Small intestine (tissue), 7 donors: ENCODE data around the gene CARD9. TPM values are rescaled to one million over a fixed set of nuclear protein-coding genes. Genes with fewer than 3 reads are reported as not detected.

Experiments used
- DNase-seq, 2 donors: peaks; one replicate each; pipeline versions ENCODE4 v3.0.0 to v3.0.0-alpha.2; 2013
- FAIRE-seq: peaks from 2 replicates; lab custom pipeline; 2012; peaks lifted over from hg19 to GRCh38; lab: Jason Lieb, UNC
- H3K27ac ChIP-seq, 3 donors: one replicate each; pipeline ENCODE4 v1.5.1; 2013; ENCODE audit warnings: low read length in 2 of 3, mild to moderate bottlenecking in 2 of 3, control low read depth in 1 of 3, inconsistent platforms in 1 of 3, low read depth in 1 of 3, moderate library complexity in 1 of 3
- H3K27me3 ChIP-seq, 3 donors: one replicate each; pipeline ENCODE4 v1.6.1; 2013; ENCODE audit warnings: low read length in 3 of 3, inconsistent platforms in 1 of 3; ENCODE audit not compliant: control insufficient read depth in 3 of 3, insufficient read depth in 3 of 3
- H3K36me3 ChIP-seq, 3 donors: one replicate each; pipeline ENCODE4 v1.6.1; 2013; ENCODE audit warnings: low read length in 3 of 3, inconsistent platforms in 1 of 3, low read depth in 1 of 3, mild to moderate bottlenecking in 1 of 3, moderate library complexity in 1 of 3; ENCODE audit not compliant: control insufficient read depth in 3 of 3, insufficient read depth in 2 of 3
- H3K4me1 ChIP-seq, 3 donors: one replicate each; pipeline ENCODE4 v1.6.1; 2013; ENCODE audit warnings: low read length in 2 of 3, inconsistent platforms in 1 of 3, low read depth in 1 of 3, mild to moderate bottlenecking in 1 of 3, moderate library complexity in 1 of 3; ENCODE audit not compliant: control insufficient read depth in 3 of 3, insufficient read depth in 2 of 3
- H3K4me3 ChIP-seq, 3 donors: one replicate each; pipeline ENCODE4 v1.5.1; 2013; ENCODE audit warnings: low read length in 3 of 3, control low read depth in 1 of 3, inconsistent platforms in 1 of 3, low read depth in 1 of 3, mild to moderate bottlenecking in 1 of 3, moderate library complexity in 1 of 3
- H3K9me3 ChIP-seq, 2 donors: one replicate each; pipeline ENCODE4 v1.6.1; 2013; ENCODE audit warnings: low read depth in 1 of 2, low read length in 1 of 2; ENCODE audit not compliant: control insufficient read depth in 2 of 2, insufficient read depth in 1 of 2
- WGBS, 3 donors: extraction: QIAGEN DNeasy Blood & Tissue Kit; methylation state at CpG; one replicate each; pipeline ENCODE4 v1.1.7; 2013; 5-methylcytosine and 5-hydroxymethylcytosine counted together
- polyA plus RNA-seq, 4 donors: library from polyadenylated mRNA; stranded (reverse) in 3 of 4; unstranded in 1 of 4; fragments of 200-250 nt in 3 of 4; fragments of 120-200 nt in 1 of 4; gene quantifications; one replicate each; pipeline versions ENCODE4 v1.2.1 to v1.2.3, GENCODE V29; 2013
- donor health status: healthy with polysubstance abuse.
- donor health status: control.
- donor health status: control.
- donor health status: Bipolar disorder and iron deficiency.
- donor health status: healthy.

The CARD9 gene
- polyA plus RNA-seq, 4 donors: 1.8 to 3.8 (median 2.3) TPM

DNA sequence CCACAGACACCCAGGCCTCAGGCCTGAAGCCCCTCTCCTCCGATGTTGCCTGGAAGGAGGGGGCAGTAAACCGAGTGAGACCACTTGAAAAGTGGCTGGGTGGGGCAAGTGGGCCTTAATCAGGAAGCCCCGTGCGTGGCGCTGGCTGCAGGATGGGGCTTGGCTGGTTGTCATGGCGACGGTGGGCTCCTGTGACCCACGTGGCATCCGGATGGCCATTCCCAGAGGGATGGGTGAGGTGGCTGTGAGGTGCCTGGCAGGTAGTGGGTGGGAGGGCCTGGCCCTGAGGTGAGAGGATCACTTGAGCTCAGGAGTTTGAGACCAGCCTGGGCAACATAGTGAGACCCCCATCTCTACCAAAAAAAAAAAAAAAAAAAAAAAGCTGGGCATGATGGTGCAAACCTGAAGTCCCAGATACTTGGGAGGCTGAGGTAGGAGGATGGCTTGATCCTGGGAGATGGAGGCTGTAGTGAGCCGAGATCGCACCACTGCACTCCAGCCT, 40.9 kb downstream of the CARD9 start:
- H3K27me3 ChIP-seq: peaks cover 0 to 4% (median 0%) of the 10 kb centered on the region in 3 donors
- FAIRE-seq: no peak
- H3K4me1 ChIP-seq: peaks cover 0 to 21% (median 0%) of the 10 kb centered on the region in 3 donors
- H3K4me3 ChIP-seq: no peak overlapping the region
- peaks cover 0 to 33% (median 0%) of the 10 kb centered on the region in 3 donors for H3K36me3 ChIP-seq
- H3K27ac ChIP-seq: no peak overlapping the region
- DNase-seq: no peak
- no peaks in the 10 kb centered on the region for H3K9me3 ChIP-seq
- 79 to 85% (median 80%) methylated on average over 11 of the region's 11 CpGs for WGBS, 3 donors

DNA sequence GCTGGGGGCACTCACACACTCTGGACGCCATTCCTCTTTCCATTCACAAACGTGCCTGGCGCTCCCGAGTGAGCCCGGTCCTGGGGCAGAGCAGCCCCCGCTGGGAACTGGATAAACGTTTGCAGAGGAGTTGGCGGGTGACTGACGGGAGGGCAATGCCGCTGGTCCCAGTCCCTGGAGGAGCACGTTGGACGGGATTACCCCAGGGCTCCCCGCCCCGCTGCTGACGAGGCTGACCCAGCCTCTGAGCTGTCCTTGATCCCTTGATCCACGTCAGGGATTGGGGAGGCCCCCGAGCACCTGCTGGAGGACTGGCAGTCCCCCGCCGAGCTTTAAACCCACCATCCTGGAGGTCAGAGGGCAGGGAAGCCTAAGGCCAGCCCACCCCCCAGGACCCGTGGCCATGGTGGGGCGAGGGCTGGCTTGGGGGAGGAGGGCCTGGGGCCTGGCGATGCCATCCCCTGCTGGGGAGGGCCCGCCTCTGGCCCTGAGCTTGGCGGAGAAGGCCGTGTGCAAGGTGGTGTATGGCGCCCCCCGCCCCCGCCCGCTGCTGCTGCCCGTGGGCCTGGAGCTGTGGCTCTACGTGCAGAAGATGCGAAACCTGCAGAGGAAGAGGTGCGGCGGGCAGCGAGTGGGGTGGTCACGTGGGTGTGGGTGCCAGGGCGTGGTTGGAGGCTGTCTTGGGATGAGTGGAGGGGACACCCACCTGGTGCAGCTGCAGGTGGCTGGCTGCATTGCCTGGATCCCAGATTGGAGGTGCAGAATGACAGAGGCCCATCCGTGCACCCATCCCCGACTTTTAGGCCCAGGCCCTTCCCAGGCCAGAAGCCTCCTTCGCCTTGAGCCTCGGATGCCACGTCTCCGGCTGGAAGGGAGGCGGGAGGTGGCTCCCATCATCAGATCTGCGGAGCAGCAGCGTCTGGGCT, 41.6 kb downstream of the CARD9 start:
- DNase-seq (no peak), FAIRE-seq (no peak)
- H3K36me3 ChIP-seq: peaks cover 0 to 25% (median 0%) of the 10 kb centered on the region in 3 donors
- H3K4me3 ChIP-seq: no peak overlapping the region
- WGBS, 3 donors: 56 to 79% (median 64%) methylated on average over 40 to 46 of the region's 46 CpGs
- peaks cover 0 to 4% (median 0%) of the 10 kb centered on the region in 3 donors for H3K27me3 ChIP-seq
- no peak overlapping the region for H3K27ac ChIP-seq
- peaks cover 0 to 24% (median 0%) of the 10 kb centered on the region in 3 donors for H3K4me1 ChIP-seq
- no peaks in the 10 kb centered on the region for H3K9me3 ChIP-seq

GRCh38 chr9:136331030-136331429, 42.4 kb downstream of the CARD9 start:
- 66 to 83% (median 82%) methylated on average over 12 to 15 of the region's 15 CpGs for WGBS, 3 donors
- no peak for DNase-seq
- Histone ChIP-seq H3K27me3 (peaks cover 0 to 4% (median 0%) of the 10 kb centered on the region in 3 donors), H3K9me3 (no peaks in the 10 kb centered on the region), H3K4me1 (peaks cover 0 to 30% (median 0%) of the 10 kb centered on the region in 3 donors), H3K36me3 (peaks cover 0 to 21% (median 0%) of the 10 kb centered on the region in 3 donors), H3K4me3 (no peak overlapping the region), H3K27ac (no peak overlapping the region)
- no peak for FAIRE-seq

- no peaks in the 10 kb centered on the region for H3K9me3 ChIP-seq
- WGBS, 3 donors: 61 to 80% (median 71%) methylated on average over 14 of the region's 14 CpGs
- peaks cover 0 to 4% (median 0%) of the 10 kb centered on the region in 3 donors for H3K27me3 ChIP-seq
- H3K27ac ChIP-seq: no peak overlapping the region
- no peak for DNase-seq
- peaks cover 0 to 21% (median 0%) of the 10 kb centered on the region in 3 donors for H3K36me3 ChIP-seq
- H3K4me1 ChIP-seq: peaks cover 0 to 32% (median 0%) of the 10 kb centered on the region in 3 donors
- FAIRE-seq: no peak
- H3K4me3 ChIP-seq: no peak overlapping the region
Observed at GRCh38 chr9:136330406-136330990, 43.0 kb downstream of the CARD9 start.

DNA sequence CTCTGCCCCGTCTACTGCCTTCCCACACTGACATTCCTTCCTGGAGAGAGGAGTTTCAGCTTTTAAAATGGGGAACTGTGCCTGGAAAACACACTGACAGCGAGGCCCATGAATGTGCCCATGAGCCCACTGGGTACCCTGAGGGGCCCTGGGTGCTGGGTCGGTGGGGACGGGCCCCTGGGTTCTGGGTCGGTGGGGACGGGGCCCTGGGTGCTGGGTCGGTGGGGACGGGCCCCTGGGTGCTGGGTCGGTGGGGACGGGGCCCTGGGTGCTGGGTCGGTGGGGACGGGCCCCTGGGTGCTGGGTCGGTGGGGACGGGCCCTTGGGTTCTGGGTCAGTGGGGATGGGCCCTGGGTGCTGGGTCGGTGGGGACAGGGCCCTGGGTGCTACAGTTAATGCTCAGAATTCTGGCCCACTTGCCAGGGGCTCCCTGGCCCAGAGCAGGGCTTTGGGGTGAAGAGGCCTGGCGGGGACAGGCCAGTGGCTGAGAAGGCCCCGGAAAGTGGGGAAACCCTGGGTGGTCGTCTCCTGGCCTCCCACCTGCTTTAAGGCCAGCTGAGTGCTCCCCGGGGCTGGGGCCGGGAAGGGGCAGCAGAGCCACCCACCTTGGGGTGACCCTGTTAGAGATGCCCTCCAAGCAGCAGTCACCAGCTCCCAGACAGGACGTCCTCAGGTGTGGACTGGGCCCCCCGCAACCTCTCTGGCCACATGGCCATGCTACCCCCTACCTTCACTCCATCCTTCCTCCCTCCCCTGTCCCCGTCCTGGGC, 43.6 kb downstream of the CARD9 start:
- DNase-seq: no peak
- Histone ChIP-seq H3K4me1 (peaks cover 0 to 32% (median 0%) of the 10 kb centered on the region in 3 donors), H3K4me3 (no peak overlapping the region), H3K9me3 (no peaks in the 10 kb centered on the region), H3K27me3 (peaks cover 0 to 4% (median 0%) of the 10 kb centered on the region in 3 donors), H3K27ac (no peak overlapping the region), H3K36me3 (peaks cover 0 to 21% (median 0%) of the 10 kb centered on the region in 3 donors)
- no peak for FAIRE-seq
- 86 to 89% (median 86%) methylated on average over 23 of the region's 23 CpGs for WGBS, 3 donors

- WGBS, 3 donors: 77 to 82% (median 82%) methylated on average over 18 to 19 of the region's 19 CpGs
- Histone ChIP-seq H3K27me3 (peaks cover 0 to 4% (median 0%) of the 10 kb centered on the region in 3 donors), H3K27ac (no peak overlapping the region), H3K36me3 (peaks cover 0 to 16% (median 0%) of the 10 kb centered on the region in 3 donors), H3K4me1 (peaks cover 0 to 32% (median 0%) of the 10 kb centered on the region in 3 donors), H3K9me3 (no peaks in the 10 kb centered on the region), H3K4me3 (peak overlapping the region in 1 of 3 donors; percentile 55)
- FAIRE-seq: no peak
- DNase-seq: no peak
Observed at GRCh38 chr9:136329211-136329627, 44.2 kb downstream of the CARD9 start.

GRCh38 chr9:136328622-136329041, 44.8 kb downstream of the CARD9 start:
- DNase-seq (peak in 1 of 2 donors; percentile 49), FAIRE-seq (no peak)
- Histone ChIP-seq H3K27me3 (peaks cover 0 to 4% (median 0%) of the 10 kb centered on the region in 3 donors), H3K4me1 (peaks cover 0 to 32% (median 0%) of the 10 kb centered on the region in 3 donors), H3K36me3 (peaks cover 0 to 11% (median 0%) of the 10 kb centered on the region in 3 donors), H3K27ac (peak overlapping the region in 1 of 3 donors; percentile 65), H3K9me3 (no peaks in the 10 kb centered on the region), H3K4me3 (peak overlapping the region in 1 of 3 donors; percentile 55)
- WGBS, 3 donors: 30 to 44% (median 33%) methylated on average over 15 of the region's 15 CpGs
